Osteocyte (in vitro differentiated cells): ENCODE results near the gene STYX. TPM values are rescaled to one million over a fixed set of nuclear protein-coding genes. Genes with fewer than 3 reads are reported as not detected.

ENCODE experiments used
- DNase-seq: peaks from one replicate; pipeline ENCODE4 v3.0.0; 2021; ENCODE audit warnings: mixed read lengths; ENCODE audit not compliant: unreplicated experiment; ENCODE audit errors: extremely low spot score
- H3K27ac Mint-ChIP-seq: one replicate; pipeline ENCODE4 v1.8.0; 2021; ENCODE audit warnings: mild to moderate bottlenecking, mixed read lengths; ENCODE audit not compliant: unreplicated experiment
- H3K27me3 Mint-ChIP-seq: one replicate; pipeline ENCODE4 v1.8.0; 2021; ENCODE audit warnings: mixed read lengths; ENCODE audit not compliant: unreplicated experiment
- H3K36me3 Mint-ChIP-seq: one replicate; pipeline ENCODE4 v1.8.0; 2021; ENCODE audit warnings: mixed read lengths; ENCODE audit not compliant: unreplicated experiment
- H3K4me1 Mint-ChIP-seq: one replicate; pipeline ENCODE4 v1.8.0; 2021; ENCODE audit warnings: mixed read lengths; ENCODE audit not compliant: unreplicated experiment
- H3K4me3 Mint-ChIP-seq: one replicate; pipeline ENCODE4 v1.8.0; 2021; ENCODE audit warnings: mild to moderate bottlenecking, moderate library complexity, mixed read lengths; ENCODE audit not compliant: unreplicated experiment
- H3K9me3 Mint-ChIP-seq: one replicate; pipeline ENCODE4 v1.8.0; 2021; ENCODE audit warnings: mixed read lengths; ENCODE audit not compliant: unreplicated experiment
- total RNA-seq: library from RNA; stranded (reverse); gene quantifications from 2 replicates; pipeline ENCODE4 v1.2.1, GENCODE V29; 2021
- TF ChIP-seq, protein P1 (sequence below): fragments of 200-600 bp; sonication (generic); IDR thresholded peaks from 2 replicates; pipeline ENCODE4 v1.5.0; 2021; ENCODE audit warnings: antibody characterized with exemption, mild to moderate bottlenecking, moderate library complexity

The STYX gene
- total RNA-seq, 1 donor from 2014 or later, result 16.8 TPM

DNA sequence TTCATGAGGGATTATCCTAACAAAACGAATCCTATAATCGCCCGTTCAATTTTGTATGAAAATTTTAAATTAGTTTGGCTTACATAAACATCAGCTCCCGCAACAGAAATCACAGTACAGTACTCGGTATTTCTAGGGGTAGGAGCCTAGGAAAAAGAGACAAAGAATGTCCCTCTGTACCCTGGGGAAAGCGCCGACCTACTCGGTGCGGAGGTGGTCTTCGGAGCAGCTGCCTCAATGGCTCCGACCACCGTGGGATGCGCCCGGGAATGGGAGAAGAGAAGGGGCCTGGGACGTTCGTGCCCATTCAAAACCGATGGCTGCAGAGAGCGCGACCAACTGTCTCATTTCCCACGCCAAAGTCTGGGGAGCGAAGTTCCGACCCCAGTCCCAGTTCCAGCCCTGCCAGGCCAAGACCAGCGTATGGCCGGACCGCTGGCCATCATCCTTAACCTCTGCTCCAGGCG, 60.8 kb downstream of the STYX start:
- H3K27ac Mint-ChIP-seq, result peak overlapping the region; percentile 93
- no peaks in the 10 kb centered on the region for H3K9me3 Mint-ChIP-seq
- H3K36me3 Mint-ChIP-seq, result peaks cover 2% of the 10 kb centered on the region
- H3K4me1 Mint-ChIP-seq, result peaks cover 47% of the 10 kb centered on the region
- H3K4me3 Mint-ChIP-seq, result peak overlapping the region; percentile 95
- no peak for DNase-seq
- no peaks in the 10 kb centered on the region for H3K27me3 Mint-ChIP-seq
- TF ChIP-seq, protein P1, sequence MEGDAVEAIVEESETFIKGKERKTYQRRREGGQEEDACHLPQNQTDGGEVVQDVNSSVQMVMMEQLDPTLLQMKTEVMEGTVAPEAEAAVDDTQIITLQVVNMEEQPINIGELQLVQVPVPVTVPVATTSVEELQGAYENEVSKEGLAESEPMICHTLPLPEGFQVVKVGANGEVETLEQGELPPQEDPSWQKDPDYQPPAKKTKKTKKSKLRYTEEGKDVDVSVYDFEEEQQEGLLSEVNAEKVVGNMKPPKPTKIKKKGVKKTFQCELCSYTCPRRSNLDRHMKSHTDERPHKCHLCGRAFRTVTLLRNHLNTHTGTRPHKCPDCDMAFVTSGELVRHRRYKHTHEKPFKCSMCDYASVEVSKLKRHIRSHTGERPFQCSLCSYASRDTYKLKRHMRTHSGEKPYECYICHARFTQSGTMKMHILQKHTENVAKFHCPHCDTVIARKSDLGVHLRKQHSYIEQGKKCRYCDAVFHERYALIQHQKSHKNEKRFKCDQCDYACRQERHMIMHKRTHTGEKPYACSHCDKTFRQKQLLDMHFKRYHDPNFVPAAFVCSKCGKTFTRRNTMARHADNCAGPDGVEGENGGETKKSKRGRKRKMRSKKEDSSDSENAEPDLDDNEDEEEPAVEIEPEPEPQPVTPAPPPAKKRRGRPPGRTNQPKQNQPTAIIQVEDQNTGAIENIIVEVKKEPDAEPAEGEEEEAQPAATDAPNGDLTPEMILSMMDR, result no peak

- TF ChIP-seq, protein P1, result no peak
- Mint-ChIP-seq H3K27ac (peak within 1 kb of the TSS; percentile 99), H3K9me3 (no peaks in the 10 kb centered on the region), H3K4me3 (peak within 1 kb of the TSS; percentile 95), H3K4me1 (peaks cover 46% of the 10 kb centered on the region), H3K27me3 (no peaks in the 10 kb centered on the region), H3K36me3 (peaks cover under 1% of the 10 kb centered on the region)
- DNase-seq, result peak; percentile 96
Measured at GRCh38 chr14:52791223-52792096, 61.5 kb downstream of the STYX start, which contains the start of gene GNPNAT1. TSS of gene GNPNAT1 (minus strand) at chr14:52791607. CDS start at chr14:52784650, 6,957 bp downstream.

GRCh38 chr14:52792097-52792415, 62.1 kb downstream of the STYX start:
- Mint-ChIP-seq H3K27ac (peak overlapping the region; percentile 99), H3K36me3 (no peaks in the 10 kb centered on the region), H3K4me3 (peak overlapping the region; percentile 90), H3K27me3 (no peaks in the 10 kb centered on the region), H3K4me1 (peaks cover 42% of the 10 kb centered on the region), H3K9me3 (no peaks in the 10 kb centered on the region)
- DNase-seq, result no peak
- TF ChIP-seq, protein P1, result no peak

DNA sequence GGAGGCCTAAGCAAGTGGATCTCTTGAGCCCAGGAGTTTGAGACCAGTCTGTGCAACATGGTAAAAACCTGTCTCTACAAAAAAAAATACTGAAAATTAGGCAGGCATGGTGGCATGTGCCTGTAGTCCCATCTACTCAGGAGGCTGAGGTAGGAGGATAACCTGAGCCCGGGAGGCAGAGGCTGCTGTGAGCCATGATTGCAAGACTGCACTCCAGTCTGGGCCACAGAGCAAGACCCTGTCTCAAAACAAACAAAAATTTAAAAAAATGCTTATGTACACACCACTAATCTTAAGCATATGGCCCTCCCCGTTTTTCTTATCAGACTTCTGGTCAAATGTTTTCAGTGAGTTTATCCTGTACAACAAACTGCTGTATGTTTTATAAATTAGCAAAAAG, 63.1 kb downstream of the STYX start:
- Mint-ChIP-seq H3K27me3 (no peaks in the 10 kb centered on the region), H3K27ac (peak overlapping the region; percentile 17), H3K36me3 (no peaks in the 10 kb centered on the region), H3K9me3 (no peaks in the 10 kb centered on the region), H3K4me1 (peaks cover 37% of the 10 kb centered on the region), H3K4me3 (no peak overlapping the region)
- no peak for DNase-seq
- TF ChIP-seq, protein P1, result no peak

GRCh38 chr14:52797653-52798052, 67.7 kb downstream of the STYX start:
- Mint-ChIP-seq H3K36me3 (no peaks in the 10 kb centered on the region), H3K4me1 (peaks cover 22% of the 10 kb centered on the region), H3K9me3 (no peaks in the 10 kb centered on the region), H3K27ac (no peak overlapping the region), H3K4me3 (no peak overlapping the region), H3K27me3 (no peaks in the 10 kb centered on the region)
- no peak for DNase-seq
- TF ChIP-seq, protein P1, result no peak
